Lung (tissue), 12 donors: ENCODE results near the gene CCDC86. TPM values are rescaled to one million over a fixed set of nuclear protein-coding genes. Genes with fewer than 3 reads are reported as not detected.

Experiments
- ATAC-seq: fragments of 200-7000 bp; cut with Tn5 transposase; one replicate; pipeline ENCODE4 v1.9.1; 2020; ENCODE audit warnings: moderate number of reproducible peaks; ENCODE audit not compliant: insufficient read depth, low FRiP score
- DNase-seq, 3 donors: peaks; one replicate each; pipeline ENCODE4 v3.0.0-alpha.2; 2013 to 2017
- H3K27ac ChIP-seq, 2 donors: one replicate each; pipeline ENCODE4 v1.5.1; 2013; ENCODE audit warnings: mild to moderate bottlenecking in 2 of 2, moderate library complexity in 2 of 2, control low read depth in 1 of 2, inconsistent platforms in 1 of 2, low read depth in 1 of 2, low read length in 1 of 2
- H3K27me3 ChIP-seq, 3 donors: one replicate each; pipeline ENCODE4 v1.5.1; 2013; ENCODE audit warnings: low read length in 2 of 3; ENCODE audit not compliant: control insufficient read depth in 3 of 3, insufficient read depth in 3 of 3
- H3K36me3 ChIP-seq, 4 donors: one replicate each; pipeline ENCODE4 v1.5.1; 2013; ENCODE audit warnings: low read length in 4 of 4, mild to moderate bottlenecking in 1 of 4, moderate library complexity in 1 of 4; ENCODE audit not compliant: control insufficient read depth in 4 of 4, insufficient read depth in 4 of 4
- H3K4me1 ChIP-seq, 5 donors: one replicate each; pipeline ENCODE4 v1.5.1; 2013; ENCODE audit warnings: low read length in 5 of 5, mild to moderate bottlenecking in 2 of 5, moderate library complexity in 1 of 5; ENCODE audit not compliant: control insufficient read depth in 5 of 5, insufficient read depth in 5 of 5
- H3K4me3 ChIP-seq: one replicate; pipeline ENCODE4 v1.5.1; 2013; ENCODE audit warnings: mild to moderate bottlenecking, control low read depth, moderate library complexity
- H3K9ac ChIP-seq, 2 donors: one replicate each; pipeline ENCODE4 v1.5.1; 2013; ENCODE audit warnings: low read length in 2 of 2, control low read depth in 1 of 2; ENCODE audit not compliant: insufficient read depth in 1 of 2
- H3K9me3 ChIP-seq, 4 donors: one replicate each; pipeline ENCODE4 v1.5.1; 2013; ENCODE audit warnings: low read length in 3 of 4, mild to moderate bottlenecking in 1 of 4, moderate library complexity in 1 of 4; ENCODE audit not compliant: control insufficient read depth in 4 of 4, insufficient read depth in 3 of 4
- WGBS, 2 donors: extraction: QIAGEN DNeasy Blood & Tissue Kit; methylation state at CpG; one replicate each; pipeline ENCODE4 v1.1.7; 2013; 5-methylcytosine and 5-hydroxymethylcytosine counted together
- polyA plus RNA-seq, 2 donors: library from polyadenylated mRNA; stranded (reverse); fragments of 200-250 nt; gene quantifications; one replicate each; pipeline ENCODE4 v1.2.1, GENCODE V29; 2013
- total RNA-seq, 2 donors: library from RNA; depleted of rRNA in 1 of 2; stranded (reverse); fragments of >200 nt in 1 of 2; gene quantifications; one replicate each; pipeline ENCODE4 v1.2.1, GENCODE V29; 2014 to 2021
- TF ChIP-seq, protein P1 (sequence below): IDR thresholded peaks from 2 replicates; pipeline ENCODE4 v1.5.1; 2012; ENCODE audit warnings: mild to moderate bottlenecking; ENCODE audit errors: control extremely low read depth, extremely low read depth
- donor health status: control.
- donor health status: control.
- donor health status: Bipolar disorder and iron deficiency.
- donor health status: healthy.
- donor health status: DM: yes; HTN: yes; CAD: no.

CCDC86 gene
- total and polyA plus RNA-seq, 4 donors: 8.7 to 25.0 (median 15.0) TPM

DNA sequence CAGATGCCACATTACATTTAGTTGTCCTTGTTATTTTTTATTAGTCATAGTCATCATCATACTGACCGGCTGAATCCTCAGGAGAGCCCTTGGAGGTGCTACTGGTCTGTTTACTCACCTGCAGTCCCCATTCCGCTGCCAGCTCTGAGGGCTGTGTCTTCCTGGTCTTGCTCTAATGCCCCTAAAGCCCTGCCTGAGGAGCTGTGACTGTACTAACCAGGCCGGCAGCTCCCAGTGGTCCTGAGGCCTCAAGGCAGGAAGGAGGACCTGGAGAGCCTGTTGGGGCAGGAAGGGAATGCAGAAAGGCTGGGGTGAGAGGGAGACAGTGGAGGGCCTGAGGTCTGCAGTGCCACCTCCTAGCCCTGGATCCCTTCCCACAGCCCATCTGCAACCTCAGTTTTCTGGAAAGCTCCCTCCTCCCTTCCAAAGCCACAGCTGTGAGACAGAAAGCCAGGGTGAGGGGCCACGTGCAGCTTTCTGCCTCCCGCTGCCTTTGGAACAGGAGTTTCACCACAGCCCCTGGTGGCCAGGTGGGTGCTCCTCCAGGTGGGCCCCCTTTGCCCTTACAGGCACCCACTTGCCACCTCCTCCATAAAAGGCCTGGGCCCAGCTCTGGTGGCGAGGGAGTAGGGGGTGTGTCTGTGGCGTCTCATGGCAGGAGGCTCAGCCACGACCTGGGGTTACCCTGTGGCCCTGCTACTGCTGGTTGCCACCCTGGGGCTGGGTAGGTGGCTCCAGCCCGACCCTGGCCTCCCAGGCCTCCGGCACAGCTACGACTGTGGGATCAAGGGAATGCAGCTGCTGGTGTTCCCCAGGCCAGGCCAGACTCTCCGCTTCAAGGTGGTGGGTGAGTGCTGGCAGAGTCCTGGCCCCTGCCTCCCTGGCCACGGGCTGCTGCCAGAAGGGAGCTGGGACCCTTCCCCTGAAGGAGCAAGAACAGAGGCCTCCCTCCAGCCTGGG lies 25.3 kb downstream of the CCDC86 start, which contains the start of gene ZP1:
Gene ZP1, plus strand, starts transcription at position 632 of the 960 bp plus-strand sequence. Its CDS starts 20 bp downstream, at position 652.
- ATAC-seq: no peak

DNA sequence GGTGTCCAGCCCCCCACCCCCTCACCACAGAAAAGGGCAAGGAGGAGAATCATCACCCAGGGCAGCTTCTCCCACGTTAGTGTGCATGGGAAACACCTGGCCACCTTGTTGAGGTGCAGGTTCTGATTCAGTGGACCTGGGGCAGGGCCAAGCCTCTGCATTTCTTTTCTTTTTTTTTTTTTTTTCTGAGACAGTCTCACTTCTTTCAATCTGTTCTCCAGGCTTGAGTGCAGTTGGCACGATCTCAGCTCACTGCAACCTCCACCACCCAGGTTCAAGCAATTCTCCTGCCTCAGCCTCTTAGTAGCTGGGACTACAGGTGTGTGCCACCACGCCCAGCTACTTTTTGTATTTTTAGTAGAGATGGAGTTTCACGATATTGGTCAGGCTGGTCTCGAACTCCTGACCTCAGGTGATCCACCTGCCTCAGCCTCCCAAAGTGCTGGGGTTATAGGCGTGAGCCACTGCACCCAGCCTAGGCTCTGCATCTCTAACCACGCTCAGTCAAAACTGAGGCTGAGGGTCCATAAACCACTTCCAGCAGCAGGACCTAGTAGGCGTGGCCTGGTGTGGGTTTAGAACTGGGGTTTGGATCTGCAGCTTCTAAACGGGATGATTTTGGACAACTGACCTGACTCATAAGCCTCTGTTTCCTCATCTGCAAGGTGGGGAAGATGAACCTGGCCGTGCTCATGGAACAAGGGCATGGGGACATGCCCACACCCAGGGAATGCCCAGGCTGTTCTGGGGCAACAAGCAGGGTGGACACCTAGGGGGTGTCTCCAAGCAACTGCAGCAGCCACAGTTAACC lies 26.2 kb downstream of the CCDC86 start:
- Histone ChIP-seq H3K9ac (no peak overlapping the region), H3K36me3 (no peaks in the 10 kb centered on the region), H3K4me3 (no peak overlapping the region), H3K27ac (no peak overlapping the region), H3K27me3 (no peaks in the 10 kb centered on the region), H3K9me3 (peaks cover 0 to 1% (median 0%) of the 10 kb centered on the region in 4 donors), H3K4me1 (peaks cover 0 to 10% (median 3%) of the 10 kb centered on the region in 5 donors)
- DNase-seq (no peak), ATAC-seq (no peak)
- WGBS, 2 donors: 84% methylated on average over 10 of the region's 10 CpGs
- TF ChIP-seq, protein P1, sequence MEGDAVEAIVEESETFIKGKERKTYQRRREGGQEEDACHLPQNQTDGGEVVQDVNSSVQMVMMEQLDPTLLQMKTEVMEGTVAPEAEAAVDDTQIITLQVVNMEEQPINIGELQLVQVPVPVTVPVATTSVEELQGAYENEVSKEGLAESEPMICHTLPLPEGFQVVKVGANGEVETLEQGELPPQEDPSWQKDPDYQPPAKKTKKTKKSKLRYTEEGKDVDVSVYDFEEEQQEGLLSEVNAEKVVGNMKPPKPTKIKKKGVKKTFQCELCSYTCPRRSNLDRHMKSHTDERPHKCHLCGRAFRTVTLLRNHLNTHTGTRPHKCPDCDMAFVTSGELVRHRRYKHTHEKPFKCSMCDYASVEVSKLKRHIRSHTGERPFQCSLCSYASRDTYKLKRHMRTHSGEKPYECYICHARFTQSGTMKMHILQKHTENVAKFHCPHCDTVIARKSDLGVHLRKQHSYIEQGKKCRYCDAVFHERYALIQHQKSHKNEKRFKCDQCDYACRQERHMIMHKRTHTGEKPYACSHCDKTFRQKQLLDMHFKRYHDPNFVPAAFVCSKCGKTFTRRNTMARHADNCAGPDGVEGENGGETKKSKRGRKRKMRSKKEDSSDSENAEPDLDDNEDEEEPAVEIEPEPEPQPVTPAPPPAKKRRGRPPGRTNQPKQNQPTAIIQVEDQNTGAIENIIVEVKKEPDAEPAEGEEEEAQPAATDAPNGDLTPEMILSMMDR: no peak

More for the DNA sequence above, 25.3 kb downstream of the CCDC86 start, which contains the start of gene ZP1:
- no peaks in the 10 kb centered on the region for H3K36me3 ChIP-seq
- TF ChIP-seq, protein P1: no peak
- H3K27me3 ChIP-seq: no peaks in the 10 kb centered on the region
- H3K4me1 ChIP-seq: peaks cover 0 to 8% (median under 1%) of the 10 kb centered on the region in 5 donors
- no peak within 1 kb of the TSS for H3K9ac ChIP-seq
- no peak within 1 kb of the TSS for H3K27ac ChIP-seq
- peaks cover 0 to 1% (median 0%) of the 10 kb centered on the region in 4 donors for H3K9me3 ChIP-seq
- DNase-seq: no peak
- 77 to 82% methylated on average over 13 of the region's 13 CpGs for WGBS, 2 donors
- no peak within 1 kb of the TSS for H3K4me3 ChIP-seq

DNA sequence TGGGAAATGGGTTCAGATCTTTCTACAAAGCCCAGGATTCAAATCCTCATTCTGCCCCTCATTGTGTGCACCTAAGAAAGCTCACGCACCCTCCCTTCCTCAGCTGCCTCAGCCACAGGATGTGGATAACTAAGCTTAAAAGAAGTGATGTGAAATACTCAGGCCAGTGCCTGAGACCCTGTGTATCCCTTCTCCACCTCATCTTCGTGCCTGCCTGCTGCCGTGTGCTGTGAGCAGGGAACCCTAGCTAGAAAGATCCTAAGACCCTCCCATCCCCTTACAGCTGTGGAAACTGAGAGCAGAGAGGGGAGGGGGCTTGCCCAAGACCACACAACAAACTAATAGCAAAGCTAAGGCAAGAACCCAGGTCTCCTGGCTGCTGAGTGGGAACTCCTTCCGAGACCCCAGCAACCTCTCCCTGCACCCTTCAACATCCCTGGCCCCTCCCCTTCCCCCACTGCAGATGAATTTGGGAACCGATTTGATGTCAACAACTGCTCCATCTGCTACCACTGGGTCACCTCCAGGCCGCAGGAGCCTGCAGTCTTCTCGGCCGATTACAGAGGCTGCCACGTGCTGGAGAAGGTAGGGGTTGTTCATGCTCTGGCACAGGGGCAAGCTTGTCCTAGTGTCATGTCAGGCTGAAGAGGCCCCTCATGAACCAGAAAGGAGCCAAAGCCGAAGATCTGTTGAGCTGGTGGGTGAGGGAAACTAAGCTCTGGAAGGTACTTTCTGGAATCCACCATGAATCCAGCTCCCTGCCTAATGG lies 27.0 kb downstream of the CCDC86 start:
- no peak for ATAC-seq
- Histone ChIP-seq H3K9me3 (peaks cover 0 to 1% (median 0%) of the 10 kb centered on the region in 4 donors), H3K36me3 (no peaks in the 10 kb centered on the region), H3K4me1 (peaks cover 0 to 10% (median 3%) of the 10 kb centered on the region in 5 donors), H3K27me3 (no peaks in the 10 kb centered on the region), H3K27ac (no peak overlapping the region), H3K4me3 (no peak overlapping the region), H3K9ac (no peak overlapping the region)
- TF ChIP-seq, protein P1: no peak
- DNase-seq: no peak
- WGBS, 2 donors: 79 to 89% methylated on average over 10 of the region's 10 CpGs
